Measurements from ENCODE around the gene NASP. TPM values are rescaled to one million over a fixed set of nuclear protein-coding genes. Genes with fewer than 3 reads are reported as not detected.

Gene NASP
- total RNA-seq, 2 experiments from 2014 or later, result 210 to 373 TPM

DNA sequence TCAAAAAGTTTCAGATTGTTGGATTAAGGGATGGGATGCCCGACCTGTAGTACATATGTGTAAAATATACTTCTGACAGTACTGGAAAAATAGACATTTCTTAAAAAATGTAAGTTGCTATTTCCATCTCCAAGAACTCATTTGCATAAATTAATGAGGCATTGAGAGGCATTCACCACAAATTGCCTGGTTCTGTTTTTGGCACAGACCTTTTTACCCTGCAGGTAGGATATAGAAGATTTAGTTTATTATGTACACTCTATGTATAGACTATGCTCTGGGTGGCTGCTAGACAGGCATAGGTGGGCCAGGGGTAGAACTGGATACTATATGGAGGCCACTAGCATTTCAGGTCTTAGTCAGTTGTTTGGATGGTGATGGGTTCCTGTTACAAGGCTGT is 32.0 kb downstream of the NASP start:
- Histone ChIP-seq H3K27ac (ENCODE audit: low read depth, low read length, poor library complexity, severe bottlenecking) (peak overlapping the region; percentile 37), H3K4me2 (ENCODE audit: low read length) (peak overlapping the region; percentile 10), H3K9me3 (ENCODE audit: low read length) (no peaks in the 10 kb centered on the region), H2AFZ (ENCODE audit: low read length) (no peak overlapping the region), H4K20me1 (ENCODE audit: insufficient read depth, low read length) (peaks cover 7% of the 10 kb centered on the region; the same call in 1 of the 2 replicates), H3K79me2 (ENCODE audit: insufficient read depth, low read depth, low read length) (peaks cover 6% of the 10 kb centered on the region; the same call in 1 of the 2 replicates), H3K4me3 (ENCODE audit: low read depth, low read length, poor library complexity, severe bottlenecking) (no peak overlapping the region), H3K9me2 (ENCODE audit: insufficient read depth, low read length) (no peaks in the 10 kb centered on the region), H3K4me1 (ENCODE audit: insufficient read depth, low read length, poor library complexity, severe bottlenecking) (peaks cover 17% of the 10 kb centered on the region), H3K36me3 (ENCODE audit: insufficient read depth, low read length) (peaks cover 94% of the 10 kb centered on the region)
- TF ChIP-seq, protein P1, sequence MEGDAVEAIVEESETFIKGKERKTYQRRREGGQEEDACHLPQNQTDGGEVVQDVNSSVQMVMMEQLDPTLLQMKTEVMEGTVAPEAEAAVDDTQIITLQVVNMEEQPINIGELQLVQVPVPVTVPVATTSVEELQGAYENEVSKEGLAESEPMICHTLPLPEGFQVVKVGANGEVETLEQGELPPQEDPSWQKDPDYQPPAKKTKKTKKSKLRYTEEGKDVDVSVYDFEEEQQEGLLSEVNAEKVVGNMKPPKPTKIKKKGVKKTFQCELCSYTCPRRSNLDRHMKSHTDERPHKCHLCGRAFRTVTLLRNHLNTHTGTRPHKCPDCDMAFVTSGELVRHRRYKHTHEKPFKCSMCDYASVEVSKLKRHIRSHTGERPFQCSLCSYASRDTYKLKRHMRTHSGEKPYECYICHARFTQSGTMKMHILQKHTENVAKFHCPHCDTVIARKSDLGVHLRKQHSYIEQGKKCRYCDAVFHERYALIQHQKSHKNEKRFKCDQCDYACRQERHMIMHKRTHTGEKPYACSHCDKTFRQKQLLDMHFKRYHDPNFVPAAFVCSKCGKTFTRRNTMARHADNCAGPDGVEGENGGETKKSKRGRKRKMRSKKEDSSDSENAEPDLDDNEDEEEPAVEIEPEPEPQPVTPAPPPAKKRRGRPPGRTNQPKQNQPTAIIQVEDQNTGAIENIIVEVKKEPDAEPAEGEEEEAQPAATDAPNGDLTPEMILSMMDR (conservative IDR thresholded peaks at IDR 0.05; ENCODE audit: low read length), result no peak
- TF ChIP-seq EZH2phosphoT487 (IDR thresholded peaks at IDR 0.05; ENCODE audit: borderline replicate concordance, low read depth, low read length), result no peak
- ChIA-PET CTCF (ENCODE audit: unreplicated experiment) (no interaction called here), POLR2A (no interaction called here)
- intact Hi-C loops (cut with micrococcal nuclease; ENCODE audit: unreplicated experiment), result loop anchor here (10.0 kb wide), 1 partner anchor 609 kb away; no protein-coding TSS in a partner anchor
- no TSS peak for BruUV-seq (replicated peaks)
- no peak for DNase-seq (ENCODE audit: low spot score)

DNA sequence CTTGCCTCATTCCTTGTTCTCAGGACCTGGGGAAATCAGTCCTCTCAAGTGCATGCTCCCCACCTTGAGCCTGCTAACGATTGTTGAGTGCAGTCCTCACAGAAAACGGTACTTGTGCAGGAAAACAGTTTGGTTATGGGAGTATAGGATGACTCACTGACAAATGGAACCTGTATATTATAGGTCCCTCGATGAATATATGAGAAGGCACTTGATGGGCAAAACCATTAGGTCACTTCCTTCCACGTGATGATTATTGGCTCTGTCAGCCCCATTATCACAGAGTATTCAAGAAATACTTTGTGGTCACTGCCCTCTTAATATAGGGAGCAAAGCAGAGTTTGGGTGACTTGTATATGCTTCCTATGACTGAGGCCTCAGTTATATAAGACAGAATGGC is 33.8 kb downstream of the NASP start:
- POLR2A ChIA-PET, result no interaction called here
- DNase-seq (ENCODE audit: low spot score), result no peak
- H2AFZ ChIP-seq (ENCODE audit: low read length), result no peak overlapping the region
- no peaks in the 10 kb centered on the region for H3K9me3 ChIP-seq (ENCODE audit: low read length)
- BruUV-seq (replicated peaks), result no TSS peak
- TF ChIP-seq, protein P1 (conservative IDR thresholded peaks at IDR 0.05; ENCODE audit: low read length), result no peak
- TF ChIP-seq EZH2phosphoT487 (IDR thresholded peaks at IDR 0.05; ENCODE audit: borderline replicate concordance, low read depth, low read length), result no peak
- no peak overlapping the region for H3K4me2 ChIP-seq (ENCODE audit: low read length)
- H3K9me2 ChIP-seq (ENCODE audit: insufficient read depth, low read length), result no peaks in the 10 kb centered on the region
- intact Hi-C loops (cut with micrococcal nuclease; ENCODE audit: unreplicated experiment), result loop anchor here (10.0 kb wide), 1 partner anchor 607 kb away; no protein-coding TSS in a partner anchor
- CTCF ChIA-PET (ENCODE audit: unreplicated experiment), result no interaction called here
- peaks cover 17% of the 10 kb centered on the region for H3K4me1 ChIP-seq (ENCODE audit: insufficient read depth, low read length, poor library complexity, severe bottlenecking)
- H3K79me2 ChIP-seq (ENCODE audit: insufficient read depth, low read depth, low read length), result peaks cover 6% of the 10 kb centered on the region; the same call in 1 of the 2 replicates
- peaks cover 7% of the 10 kb centered on the region; the same call in 1 of the 2 replicates for H4K20me1 ChIP-seq (ENCODE audit: insufficient read depth, low read length)
- no peak overlapping the region for H3K27ac ChIP-seq (ENCODE audit: low read depth, low read length, poor library complexity, severe bottlenecking)
- peaks cover 86% of the 10 kb centered on the region for H3K36me3 ChIP-seq (ENCODE audit: insufficient read depth, low read length)
- H3K4me3 ChIP-seq (ENCODE audit: low read depth, low read length, poor library complexity, severe bottlenecking), result no peak overlapping the region

DNA sequence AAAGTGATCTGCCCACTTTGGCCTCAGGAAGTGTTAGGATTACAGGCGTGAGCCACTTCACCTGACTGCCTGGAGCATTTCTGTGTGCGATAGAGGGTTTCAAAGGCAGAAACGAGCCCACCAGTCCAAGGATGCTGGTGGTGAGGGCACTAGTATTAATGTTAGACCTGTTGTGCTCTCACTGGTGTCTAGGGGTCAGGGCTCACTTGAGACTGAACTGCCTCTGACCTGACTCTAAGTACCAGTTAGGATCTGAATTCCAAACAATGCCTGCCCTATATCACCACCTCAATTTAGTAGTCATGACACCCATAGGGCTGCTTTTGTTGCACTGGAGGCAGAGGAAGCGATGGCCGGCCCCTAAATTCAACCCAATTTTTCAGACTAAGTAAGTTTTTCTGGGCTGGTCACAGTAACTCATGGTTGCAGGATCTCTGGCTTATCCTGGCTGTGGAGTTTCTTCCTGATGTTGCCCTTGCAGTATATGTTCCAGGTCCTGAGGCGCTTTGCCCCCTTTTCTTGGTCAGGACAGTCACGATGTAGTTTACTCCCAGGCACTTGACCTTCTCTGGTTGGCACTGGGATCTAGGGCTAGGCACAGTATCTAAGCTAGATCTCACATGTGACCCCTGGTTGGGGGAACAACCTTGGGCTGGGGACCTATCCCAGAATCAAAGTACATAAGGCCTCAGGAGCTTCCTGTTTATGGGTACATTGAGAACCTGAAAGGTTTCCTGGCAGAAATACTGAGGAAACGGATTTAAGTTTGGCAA is 35.5 kb downstream of the NASP start:
- no peak for TF ChIP-seq EZH2phosphoT487 (IDR thresholded peaks at IDR 0.05; ENCODE audit: borderline replicate concordance, low read depth, low read length)
- TF ChIP-seq, protein P1 (conservative IDR thresholded peaks at IDR 0.05; ENCODE audit: low read length), result no peak
- H3K4me3 ChIP-seq (ENCODE audit: low read depth, low read length, poor library complexity, severe bottlenecking), result no peak overlapping the region
- no peaks in the 10 kb centered on the region for H3K9me3 ChIP-seq (ENCODE audit: low read length)
- intact Hi-C loops (cut with micrococcal nuclease; ENCODE audit: unreplicated experiment), result loop anchor here (10.0 kb wide), 1 partner anchor 605 kb away; no protein-coding TSS in a partner anchor
- ChIA-PET POLR2A (no interaction called here), CTCF (ENCODE audit: unreplicated experiment) (no interaction called here)
- H3K79me2 ChIP-seq (ENCODE audit: insufficient read depth, low read depth, low read length), result peaks cover 6% of the 10 kb centered on the region; the same call in 1 of the 2 replicates
- H3K9me2 ChIP-seq (ENCODE audit: insufficient read depth, low read length), result no peaks in the 10 kb centered on the region
- peaks cover 17% of the 10 kb centered on the region for H3K4me1 ChIP-seq (ENCODE audit: insufficient read depth, low read length, poor library complexity, severe bottlenecking)
- H3K4me2 ChIP-seq (ENCODE audit: low read length), result no peak overlapping the region
- H4K20me1 ChIP-seq (ENCODE audit: insufficient read depth, low read length), result peaks cover 7% of the 10 kb centered on the region; the same call in 1 of the 2 replicates
- H3K27ac ChIP-seq (ENCODE audit: low read depth, low read length, poor library complexity, severe bottlenecking), result peak overlapping the region; percentile 12
- no peak for DNase-seq (ENCODE audit: low spot score)
- H3K36me3 ChIP-seq (ENCODE audit: insufficient read depth, low read length), result peaks cover 76% of the 10 kb centered on the region
- no peak overlapping the region for H2AFZ ChIP-seq (ENCODE audit: low read length)
- no TSS peak for BruUV-seq (replicated peaks)

All from OCI-LY7 (cell line).